Right renal pelvis (tissue), 4 donors: ENCODE results near the gene HGD. TPM values are rescaled to one million over a fixed set of nuclear protein-coding genes. Genes with fewer than 3 reads are reported as not detected.
A peak's percentile ranks its signal among the peaks of the same experiment; 100 is the strongest.

Source experiments
- DNase-seq, 4 donors: peaks; one replicate each; pipeline ENCODE4 v3.0.0-alpha.2; 2013; ENCODE audit warnings: low read depth in 4 of 4, low spot score in 3 of 4, missing footprints in 1 of 4
- polyA plus RNA-seq, 4 donors: library from polyadenylated mRNA; unstranded; fragments of 120-200 nt; gene quantifications; one replicate each; pipeline ENCODE4 v1.2.1, GENCODE V29; 2013; ENCODE audit not compliant: insufficient read length in 4 of 4

The HGD gene
- polyA plus RNA-seq, 4 donors, result 71.6 to 92.9 (median 75.8) TPM

GRCh38 chr3:120597445-120598049 lies 84.5 kb downstream of the HGD start:
- DNase-seq, result no peak

GRCh38 chr3:120596853-120597223 lies 85.2 kb downstream of the HGD start:
- DNase-seq, result no peak

GRCh38 chr3:120596116-120596852 lies 85.8 kb downstream of the HGD start, which contains the start of gene NDUFB4:
TSS of gene NDUFB4 (plus strand) at chr3:120596336. CDS start at chr3:120596360, 24 bp downstream.
- peak; percentile 96 to 97 (median 96) for DNase-seq

DNA sequence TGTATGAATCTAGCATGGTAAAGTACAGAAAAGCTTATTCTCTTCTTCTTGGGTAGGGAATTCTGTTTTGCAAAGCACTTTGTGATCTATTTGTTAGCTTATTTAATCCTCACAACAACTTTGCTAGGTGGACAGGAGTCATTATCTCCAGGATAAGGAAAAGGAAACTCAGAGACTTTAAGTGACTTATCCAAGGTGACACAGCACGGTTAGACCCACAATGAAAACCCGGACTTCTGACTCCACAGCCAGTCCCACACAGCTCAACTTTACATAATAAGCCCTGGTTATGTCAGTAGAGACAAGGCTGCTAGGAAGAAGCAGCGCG lies 86.3 kb downstream of the HGD start:
- no peak for DNase-seq

- DNase-seq, result no peak
Measured at GRCh38 chr3:120587332-120587975, 94.6 kb downstream of the HGD start.

Other genes starting within 250 kb of the HGD start
- 100 to 1,000 TPM; 489 to 594 (median 561) TPM for gene FSTL1, start 231.2 kb downstream of the HGD start, polyA plus RNA-seq
- gene NDUFB4, start 85.9 kb downstream of the HGD start, polyA plus RNA-seq, result 100 to 1,000 TPM; 194 to 217 (median 211) TPM
- gene RABL3, start 60.3 kb upstream of the HGD start, polyA plus RNA-seq, result 10 to 100 TPM; 27.7 to 36.8 (median 32.5) TPM
- 10 to 100 TPM; 12.7 to 17.0 (median 15.5) TPM for gene GTF2E1, start 60.5 kb upstream of the HGD start, polyA plus RNA-seq
- gene STXBP5L, start 226.0 kb upstream of the HGD start, polyA plus RNA-seq, result under 1 TPM; 0.16 to 0.56 (median 0.21) TPM